Lower leg skin (tissue), 4 donors: ENCODE data around the gene KCNJ15. TPM values are rescaled to one million over a fixed set of nuclear protein-coding genes. Genes with fewer than 3 reads are reported as not detected.
A peak's percentile ranks its signal among the peaks of the same experiment; 100 is the strongest.

Experiments used
- DNase-seq, 2 donors: peaks; one replicate each; pipeline ENCODE4 v3.0.0-alpha.2; 2019; ENCODE audit warnings: low spot score in 2 of 2
- H3K4me3 ChIP-seq: fragments of 200-600 bp; sonication (generic); 2 replicates; pipeline ENCODE4 v1.5.1; 2017; ENCODE audit warnings: mild to moderate bottlenecking, low read depth; ENCODE audit not compliant: poor library complexity, severe bottlenecking
- POLR2A ChIP-seq, 2 donors: fragments of 450-650 bp; IDR thresholded peaks; one replicate each; pipeline ENCODE4 v1.6.1; 2016 to 2017; ENCODE audit warnings: antibody characterized with exemption in 2 of 2, mild to moderate bottlenecking in 1 of 2, moderate library complexity in 1 of 2
- WGBS, 2 donors: methylation state at CpG; one replicate each; pipeline ENCODE4 v1.1.5; 2018; 5-methylcytosine and 5-hydroxymethylcytosine counted together
- intact Hi-C: fragments of 100-400 bp; cut with DNase I; formaldehyde crosslinking; loops from one replicate; pipeline ENCODE4 v1.15.0; 2023; ENCODE audit warnings: low total_unique reads
- total RNA-seq, 4 donors: library from RNA; depleted of rRNA; stranded (reverse); fragments of >200 nt; gene quantifications; one replicate each; pipeline ENCODE4 v1.1.0, GENCODE V29; 2016
- TF ChIP-seq, protein P1 (sequence below), 3 donors: fragments of 450-650 bp; IDR thresholded peaks; one replicate each; pipeline ENCODE4 v1.5.1; 2016; ENCODE audit warnings: antibody characterized with exemption in 3 of 3, mild to moderate bottlenecking in 3 of 3, moderate library complexity in 2 of 3

KCNJ15 gene
- total RNA-seq, 4 donors from 2014 or later = 4.2 to 55.1 (median 7.3) TPM

DNA sequence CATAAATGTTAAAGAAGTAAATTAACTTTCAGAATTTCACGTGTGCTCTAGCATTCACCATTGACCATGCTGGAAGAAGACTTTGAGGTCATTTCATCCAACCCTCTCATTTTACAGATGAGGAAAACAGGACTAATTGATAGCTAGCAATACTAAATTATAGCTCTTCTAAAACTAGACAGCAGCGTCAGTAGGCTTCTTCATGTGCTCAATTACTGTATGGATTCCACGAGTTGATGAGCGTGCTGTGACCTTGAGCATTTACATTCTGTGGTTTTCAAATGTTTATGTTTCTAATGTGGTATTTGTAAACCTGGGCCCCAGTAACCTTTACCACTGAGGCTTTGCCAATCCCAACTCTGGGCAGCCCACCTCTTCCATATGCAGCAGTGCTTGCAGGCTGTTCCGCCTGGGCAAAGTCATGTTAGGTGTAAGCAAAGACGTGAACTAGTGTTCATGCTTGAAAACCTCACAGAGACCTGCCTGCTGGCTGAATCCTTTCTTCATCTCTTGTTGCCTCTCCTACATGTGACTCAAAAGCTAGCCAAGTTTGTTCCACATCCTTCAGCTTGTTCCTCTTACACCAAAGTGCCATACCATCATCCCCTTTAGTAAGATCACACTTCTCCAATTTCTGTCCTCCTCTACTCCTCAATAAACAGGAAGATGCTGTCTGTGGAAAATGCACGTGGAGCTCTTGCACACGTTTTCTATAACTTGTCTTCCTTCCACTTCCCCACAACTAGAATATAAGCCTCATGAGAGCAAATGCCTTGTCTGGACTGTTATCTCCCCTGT, 17.2 kb downstream of the KCNJ15 start:
- 82 to 85% methylated on average over 8 of the region's 8 CpGs for WGBS, 2 donors

DNA sequence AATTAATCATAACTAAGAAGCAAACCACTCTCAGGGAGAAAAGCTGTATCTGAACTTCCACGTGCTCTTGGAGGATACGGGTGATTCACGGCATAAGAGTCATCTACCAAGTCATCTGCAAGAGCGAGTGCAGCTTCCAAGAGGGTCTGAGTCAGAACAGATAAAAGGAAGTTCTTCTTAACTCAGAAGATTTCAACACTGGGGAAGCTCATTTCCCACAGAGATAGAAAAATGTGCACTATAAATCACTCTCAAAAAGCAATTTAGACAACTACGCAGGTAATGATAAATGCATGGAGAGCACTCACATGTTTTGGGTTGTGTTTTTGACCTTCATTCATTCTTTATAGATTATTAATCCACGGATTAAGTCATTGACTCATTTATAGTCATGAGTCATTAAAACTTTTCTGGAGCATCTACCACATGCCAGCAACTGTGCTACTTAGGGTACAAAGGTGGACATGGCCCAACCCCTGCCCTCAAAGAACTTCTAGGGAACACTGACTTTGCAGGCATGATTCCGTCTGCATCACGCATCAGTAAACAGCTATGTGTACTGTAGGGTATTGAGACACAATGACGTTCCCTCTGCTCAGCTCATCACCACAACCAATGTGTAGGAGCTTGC, 20.8 kb downstream of the KCNJ15 start:
- intact Hi-C loops = no loop called here
- peak; percentile 79 to 89 for DNase-seq
- 38 to 45% methylated on average over 9 of the region's 9 CpGs for WGBS, 2 donors
- H3K4me3 ChIP-seq = no peak overlapping the region
- TF ChIP-seq POLR2A (IDR thresholded peaks at IDR 0.05) = no peak
- TF ChIP-seq, protein P1, sequence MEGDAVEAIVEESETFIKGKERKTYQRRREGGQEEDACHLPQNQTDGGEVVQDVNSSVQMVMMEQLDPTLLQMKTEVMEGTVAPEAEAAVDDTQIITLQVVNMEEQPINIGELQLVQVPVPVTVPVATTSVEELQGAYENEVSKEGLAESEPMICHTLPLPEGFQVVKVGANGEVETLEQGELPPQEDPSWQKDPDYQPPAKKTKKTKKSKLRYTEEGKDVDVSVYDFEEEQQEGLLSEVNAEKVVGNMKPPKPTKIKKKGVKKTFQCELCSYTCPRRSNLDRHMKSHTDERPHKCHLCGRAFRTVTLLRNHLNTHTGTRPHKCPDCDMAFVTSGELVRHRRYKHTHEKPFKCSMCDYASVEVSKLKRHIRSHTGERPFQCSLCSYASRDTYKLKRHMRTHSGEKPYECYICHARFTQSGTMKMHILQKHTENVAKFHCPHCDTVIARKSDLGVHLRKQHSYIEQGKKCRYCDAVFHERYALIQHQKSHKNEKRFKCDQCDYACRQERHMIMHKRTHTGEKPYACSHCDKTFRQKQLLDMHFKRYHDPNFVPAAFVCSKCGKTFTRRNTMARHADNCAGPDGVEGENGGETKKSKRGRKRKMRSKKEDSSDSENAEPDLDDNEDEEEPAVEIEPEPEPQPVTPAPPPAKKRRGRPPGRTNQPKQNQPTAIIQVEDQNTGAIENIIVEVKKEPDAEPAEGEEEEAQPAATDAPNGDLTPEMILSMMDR (IDR thresholded peaks at IDR 0.05) = no peak

More for the DNA sequence above, 17.2 kb downstream of the KCNJ15 start:
- TF ChIP-seq, protein P1 (IDR thresholded peaks at IDR 0.05) = no peak
- TF ChIP-seq POLR2A (IDR thresholded peaks at IDR 0.05) = no peak
- intact Hi-C loops = no loop called here
- no peak for DNase-seq
- no peak overlapping the region for H3K4me3 ChIP-seq

DNA sequence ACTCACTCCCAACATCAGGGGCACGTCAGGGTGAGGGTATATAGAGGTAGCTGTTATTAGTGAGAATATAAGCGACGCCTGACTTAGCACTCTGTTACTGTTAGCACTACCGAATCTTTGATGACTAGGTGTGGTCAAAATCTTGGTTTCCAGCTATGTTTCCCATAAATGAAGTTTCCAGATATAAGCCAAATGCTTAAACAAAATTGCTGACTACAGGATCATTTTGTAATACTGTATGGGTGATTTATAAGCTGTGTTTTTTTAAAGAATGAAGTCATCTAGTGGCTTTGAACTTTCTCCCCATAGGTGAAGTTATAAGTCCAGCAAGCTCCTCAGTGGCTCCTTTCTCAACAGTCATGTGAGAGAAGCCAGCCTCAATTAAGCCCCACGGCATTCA, 23.7 kb downstream of the KCNJ15 start:
- no peak overlapping the region for H3K4me3 ChIP-seq
- WGBS, 2 donors = 73 to 86% methylated on average over 5 of the region's 5 CpGs
- no peak for DNase-seq
- no peak for TF ChIP-seq POLR2A (IDR thresholded peaks at IDR 0.05)
- TF ChIP-seq, protein P1 (IDR thresholded peaks at IDR 0.05) = no peak
- intact Hi-C loops = no loop called here

DNA sequence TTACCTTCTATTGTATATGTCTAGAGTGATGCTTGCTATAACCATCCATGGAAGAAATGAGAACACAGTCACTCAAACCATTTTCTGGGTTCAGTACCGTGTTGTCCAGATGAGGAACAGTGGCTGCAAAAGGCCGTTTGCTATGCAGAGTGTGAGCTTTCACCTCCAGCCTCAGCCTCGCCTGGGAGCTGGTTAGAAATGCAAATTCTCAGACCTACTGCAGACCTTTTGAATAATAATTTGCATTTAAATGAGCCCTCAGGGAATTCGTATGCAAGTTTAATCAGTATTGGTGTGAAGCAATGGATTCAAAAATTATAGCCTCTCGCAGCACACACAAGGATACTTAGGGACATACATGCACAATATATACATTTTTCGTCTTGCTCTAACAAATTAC, 24.1 kb downstream of the KCNJ15 start:
- no peak for TF ChIP-seq POLR2A (IDR thresholded peaks at IDR 0.05)
- TF ChIP-seq, protein P1 (IDR thresholded peaks at IDR 0.05) = no peak
- no peak overlapping the region for H3K4me3 ChIP-seq
- intact Hi-C loops = no loop called here
- 61 to 72% methylated on average over 6 of the region's 6 CpGs for WGBS, 2 donors
- DNase-seq = no peak

DNA sequence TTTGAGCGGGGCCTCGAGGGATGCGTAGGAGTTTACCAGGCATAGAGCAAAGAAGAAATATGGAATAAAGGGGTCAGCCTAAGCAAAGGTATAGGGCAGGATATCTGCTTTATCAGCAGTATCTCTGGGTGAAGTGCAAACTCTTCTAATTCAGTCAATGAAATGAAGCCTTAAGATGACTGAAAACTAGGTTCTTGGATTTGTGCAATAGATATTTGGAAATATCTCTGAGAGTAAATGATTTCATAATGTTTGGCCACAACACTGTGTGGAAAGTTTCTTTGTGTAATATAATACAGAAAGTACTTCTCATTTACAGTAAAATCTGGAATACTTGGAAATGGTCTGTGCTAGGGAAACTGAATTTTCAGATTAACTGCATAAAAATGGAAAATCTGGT, 26.1 kb downstream of the KCNJ15 start:
- TF ChIP-seq POLR2A (IDR thresholded peaks at IDR 0.05) = no peak
- TF ChIP-seq, protein P1 (IDR thresholded peaks at IDR 0.05) = no peak
- 94 to 97% methylated on average over 3 of the region's 3 CpGs for WGBS, 2 donors
- no peak overlapping the region for H3K4me3 ChIP-seq
- DNase-seq = no peak
- intact Hi-C loops = no loop called here
